Activated CD8-positive, alpha-beta T cell treated with anti-CD3 and anti-CD28 coated beads for 36 hours (primary cell): Measurements from ENCODE around the gene PPP1R13L. TPM values are rescaled to one million over a fixed set of nuclear protein-coding genes. Genes with fewer than 3 reads are reported as not detected.

Source experiments
- ATAC-seq: fragments of 200-7000 bp; cut with Tn5 transposase; one replicate; pipeline ENCODE4 v1.10.0; 2021; ENCODE audit warnings: mild to moderate bottlenecking, moderate library complexity
- CTCF ChIA-PET: fragments of 350-600 bp; sonication (Branson Sonifier 250); formaldehyde crosslinking; loops from one replicate; lab custom pipeline; 2021; ENCODE audit warnings: antibody characterized with exemption; lab: Charles Lee
- POLR2A ChIA-PET: fragments of 350-600 bp; sonication (Branson Sonifier 250); formaldehyde crosslinking; loops from one replicate; lab custom pipeline; 2021; ENCODE audit warnings: antibody characterized with exemption; lab: Charles Lee
- DNase-seq: peaks from one replicate; pipeline ENCODE4 v3.0.0-alpha.2; 2020
- H3K27ac Mint-ChIP-seq: one replicate; pipeline ENCODE4 v1.8.0; 2021; ENCODE audit warnings: mild to moderate bottlenecking, mixed read lengths
- H3K27me3 Mint-ChIP-seq: one replicate; pipeline ENCODE4 v1.8.0; 2021; ENCODE audit warnings: mixed read lengths
- H3K36me3 Mint-ChIP-seq: one replicate; pipeline ENCODE4 v1.8.0; 2021; ENCODE audit warnings: low read depth, mixed read lengths
- H3K4me1 Mint-ChIP-seq: one replicate; pipeline ENCODE4 v1.8.0; 2021; ENCODE audit warnings: low read depth, mixed read lengths
- H3K4me3 Mint-ChIP-seq: one replicate; pipeline ENCODE4 v1.8.0; 2021; ENCODE audit warnings: mild to moderate bottlenecking, moderate library complexity, mixed read lengths
- H3K9me3 Mint-ChIP-seq: one replicate; pipeline ENCODE4 v1.8.0; 2021; ENCODE audit warnings: mixed read lengths
- CTCF ChIP-seq: fragments of 200-600 bp; IDR thresholded peaks from one replicate; pipeline ENCODE4 v1.8.0; 2022; ENCODE audit warnings: antibody characterized with exemption, mild to moderate bottlenecking
- intact Hi-C: fragments of 100-400 bp; cut with micrococcal nuclease; formaldehyde crosslinking; loops from one replicate; pipeline ENCODE4 v1.10.0; 2022
- total RNA-seq, 2 experiments: library from RNA; stranded (reverse); gene quantifications; one replicate each; pipeline ENCODE4 v1.2.3, GENCODE V29; 2021

The PPP1R13L gene
- total RNA-seq, result 1 to 10 TPM; 4.6 to 5.8 TPM

DNA sequence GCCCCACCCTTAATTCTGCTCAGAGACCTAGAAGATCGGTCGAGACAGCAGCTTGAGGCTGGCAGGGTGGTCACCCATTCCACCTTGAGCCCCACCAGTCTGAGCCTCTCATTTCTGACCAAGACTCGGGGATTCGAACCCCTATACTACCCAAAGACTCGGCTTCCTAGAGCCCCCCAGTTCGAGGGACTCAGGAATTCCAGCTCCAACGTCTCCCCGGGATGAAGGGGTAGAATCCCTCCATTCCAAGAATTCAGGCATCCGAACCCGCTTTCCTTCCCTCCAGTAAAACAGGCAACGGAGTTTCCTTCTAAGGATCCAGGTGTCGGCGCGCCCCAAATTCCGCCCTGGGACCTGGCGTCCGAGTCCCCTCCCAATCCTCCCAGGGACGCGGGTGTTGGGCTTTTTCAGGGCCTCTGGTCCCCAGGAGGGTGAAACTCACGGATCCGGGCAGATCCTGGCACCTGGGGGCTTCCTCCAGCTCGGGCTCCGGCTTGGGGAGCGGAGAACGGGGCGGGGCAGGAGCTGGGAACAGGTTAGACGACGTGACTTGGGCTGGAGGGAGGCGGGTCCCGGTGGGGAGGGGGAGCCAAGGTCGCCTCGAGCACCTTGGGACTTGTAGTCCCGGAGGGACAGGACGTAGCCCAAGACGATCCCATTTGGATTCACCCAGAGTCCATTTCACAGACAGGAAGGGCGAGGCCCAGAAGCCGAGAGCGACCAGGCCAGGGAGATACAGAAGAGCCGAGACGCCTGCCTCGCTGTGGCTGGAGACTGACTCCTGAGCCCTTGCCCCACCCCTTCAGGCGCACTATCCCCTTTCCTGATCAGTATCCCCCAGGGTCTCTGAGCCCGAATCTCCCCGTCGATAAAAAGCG lies at the start of gene PPP1R13L:
Gene PPP1R13L (minus strand): TSS at position 513 of the 878 bp plus-strand sequence. CDS start 6,751 bp downstream, outside the sequence.
- Mint-ChIP-seq H3K4me1 (peaks cover 33% of the 10 kb centered on the region), H3K4me3 (peak within 1 kb of the TSS; percentile 93), H3K27ac (peak within 1 kb of the TSS; percentile 88), H3K36me3 (peaks cover 2% of the 10 kb centered on the region), H3K9me3 (no peaks in the 10 kb centered on the region), H3K27me3 (peaks cover 31% of the 10 kb centered on the region)
- ChIA-PET POLR2A (interaction anchor here (0.6 to 1.5 kb wide), 2 partner anchors 10 to 30 kb away, joined by 5 to 6 read pairs; no protein-coding TSS in a partner anchor), CTCF (interaction anchor here (0.6 to 2.9 kb wide), 13 partner anchors 10 to 489 kb away, joined by 3 to 11 read pairs (median 5); no protein-coding TSS in a partner anchor)
- DNase-seq (peak; percentile 73), ATAC-seq (peak; percentile 12)
- intact Hi-C loops, result no loop called here
- no peak for TF ChIP-seq CTCF

DNA sequence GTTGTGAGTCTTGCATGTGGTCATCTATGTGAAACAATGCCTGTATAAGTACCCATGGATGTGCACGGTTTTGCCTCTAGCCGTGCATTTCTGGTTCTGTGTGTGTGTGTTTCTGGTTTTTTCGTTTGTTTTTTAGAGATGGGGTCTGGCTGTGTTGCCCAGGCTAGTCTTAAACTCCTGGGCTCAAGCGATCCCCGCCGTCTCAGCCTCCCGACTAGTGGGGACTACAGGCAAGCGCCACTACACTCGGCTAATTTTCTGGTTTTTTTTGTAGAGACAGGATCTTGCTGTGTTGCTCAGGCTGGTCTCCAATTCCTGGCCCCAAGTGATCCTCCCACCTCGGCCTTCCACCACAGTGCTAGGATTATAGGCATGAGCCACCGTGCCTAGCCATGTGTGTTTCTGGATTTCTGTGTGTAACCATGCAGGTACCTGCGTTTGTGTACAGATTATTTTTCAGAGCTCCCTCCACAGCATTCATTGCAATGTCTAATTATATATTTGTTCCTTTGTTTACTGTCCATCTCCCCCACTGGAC lies 47.0 kb upstream of the PPP1R13L start:
- Mint-ChIP-seq H3K4me1 (peaks cover 40% of the 10 kb centered on the region), H3K9me3 (no peaks in the 10 kb centered on the region), H3K36me3 (no peaks in the 10 kb centered on the region), H3K27ac (peak overlapping the region; percentile 81), H3K4me3 (peak overlapping the region; percentile 71), H3K27me3 (no peaks in the 10 kb centered on the region)
- ATAC-seq (no peak), DNase-seq (no peak)
- ChIA-PET CTCF (interaction anchor here (0.7 to 2.5 kb wide), 4 partner anchors 13 to 27 kb away, joined by 3 to 15 read pairs (median 5); no protein-coding TSS in a partner anchor), POLR2A (interaction anchor here (2.0 to 2.1 kb wide), 2 partner anchors 16 to 27 kb away, joined by 8 to 16 read pairs; partner anchors contain the start of gene FOSB)
- intact Hi-C loops, result no loop called here
- TF ChIP-seq CTCF, result no peak

GRCh38 chr19:45451131-45451849 lies 46.4 kb upstream of the PPP1R13L start:
- peak overlapping the region; percentile 81 for H3K27ac Mint-ChIP-seq
- no peak for TF ChIP-seq CTCF

DNA sequence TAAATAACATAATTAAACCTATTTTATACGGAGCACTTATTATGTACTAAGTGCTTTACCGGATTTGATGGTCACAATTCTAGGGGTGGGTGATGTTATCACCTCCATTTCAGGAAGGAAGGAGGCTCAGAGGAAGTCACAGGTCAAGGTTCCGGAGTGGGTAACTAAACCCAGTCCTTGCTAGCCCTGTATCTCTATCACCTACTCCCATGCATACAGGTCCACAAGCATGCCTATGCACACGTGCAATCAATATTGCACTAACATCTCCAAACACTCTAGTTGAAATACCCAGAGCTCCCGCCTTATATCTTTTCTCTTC lies 45.1 kb upstream of the PPP1R13L start:
- DNase-seq, result no peak
- Mint-ChIP-seq H3K9me3 (no peaks in the 10 kb centered on the region), H3K36me3 (peaks cover 5% of the 10 kb centered on the region), H3K27ac (peak overlapping the region; percentile 91), H3K27me3 (no peaks in the 10 kb centered on the region), H3K4me1 (peaks cover 34% of the 10 kb centered on the region), H3K4me3 (peak overlapping the region; percentile 77)
- POLR2A ChIA-PET, result interaction anchor here (0.6 to 3.7 kb wide), 4 partner anchors 11 to 29 kb away, joined by 3 to 15 read pairs (median 12); partner anchors contain the start of gene FOSB
- CTCF ChIA-PET, result interaction anchor here (1.0 to 6.0 kb wide), 3 partner anchors 10 to 35 kb away, joined by 3 to 72 read pairs (median 36); no protein-coding TSS in a partner anchor
- intact Hi-C loops, result no loop called here
- peak; percentile 20 for ATAC-seq
- no peak for TF ChIP-seq CTCF

More at GRCh38 chr19:45451131-45451849, 46.4 kb upstream of the PPP1R13L start:
- Mint-ChIP-seq H3K36me3 (peaks cover 2% of the 10 kb centered on the region), H3K9me3 (no peaks in the 10 kb centered on the region), H3K4me1 (peaks cover 38% of the 10 kb centered on the region), H3K4me3 (peak overlapping the region; percentile 71), H3K27me3 (no peaks in the 10 kb centered on the region)
- DNase-seq (peak; percentile 60), ATAC-seq (peak; percentile 48)
- CTCF ChIA-PET, result interaction anchor here (1.1 to 1.2 kb wide), 2 partner anchors 18 to 28 kb away, joined by 3 to 6 read pairs; no protein-coding TSS in a partner anchor
- POLR2A ChIA-PET, result interaction anchor here (2.0 to 2.1 kb wide), 2 partner anchors 17 to 27 kb away, joined by 8 to 16 read pairs; partner anchors contain the start of gene FOSB
- intact Hi-C loops, result no loop called here
